HepG2 (cell line): ENCODE results near the gene DHX58. TPM values are rescaled to one million over a fixed set of nuclear protein-coding genes. Genes with fewer than 3 reads are reported as not detected.
A peak's percentile ranks its signal among the peaks of the same experiment; 100 is the strongest.

ENCODE experiments used
- ARID4A ChIP-seq: sonication (generic); formaldehyde crosslinking; IDR thresholded peaks from 2 replicates; pipeline ENCODE4 v1.5.0; 2020; ENCODE audit warnings: mild to moderate bottlenecking, missing genetic modification reagents, borderline replicate concordance
- CEBPB ChIP-seq: IDR thresholded peaks from 2 replicates; pipeline ENCODE4 v1.6.1; 2011; ENCODE audit warnings: low read depth, low read length, improper control_type of control experiment, borderline replicate concordance
- FOXA3 ChIP-seq: IDR thresholded peaks from 2 replicates; pipeline ENCODE4 v1.6.1; 2016; ENCODE audit warnings: missing genetic modification reagents, missing compliant biosample characterization
- FOXK1 ChIP-seq: sonication (generic); formaldehyde crosslinking; IDR thresholded peaks from 2 replicates; pipeline ENCODE4 v1.4.0; 2020; ENCODE audit warnings: low read depth, missing genetic modification reagents, borderline replicate concordance
- GABPA ChIP-seq, 2 experiments: IDR thresholded peaks; 2 replicates each; pipeline ENCODE4 v1.6.1; 2011 to 2016; ENCODE audit warnings: low read depth in 2 of 2, low read length in 1 of 2, missing biosample characterization in 1 of 2, missing genetic modification characterization in 1 of 2
- HMGXB4 ChIP-seq, 2 experiments: sonication (generic) in 1 of 2; formaldehyde crosslinking in 1 of 2; IDR thresholded peaks; 2 replicates each; pipeline versions ENCODE4 v1.4.0 to v1.6.1; 2018 to 2020; ENCODE audit warnings: missing genetic modification reagents in 2 of 2, borderline replicate concordance in 1 of 2, low read depth in 1 of 2, mild to moderate bottlenecking in 1 of 2, missing biosample characterization in 1 of 2
- KMT2A ChIP-seq: sonication (generic); formaldehyde crosslinking; IDR thresholded peaks from 2 replicates; pipeline ENCODE4 v1.4.0; 2020; ENCODE audit warnings: missing genetic modification reagents
- MIXL1 ChIP-seq: IDR thresholded peaks from 2 replicates; pipeline ENCODE4 v1.6.1; 2016
- MNT ChIP-seq: fragments of 450-650 bp; IDR thresholded peaks from 2 replicates; pipeline ENCODE4 v1.6.1; 2016
- PHF5A ChIP-seq: IDR thresholded peaks from one replicate; pipeline ENCODE4 v1.6.1; 2018; ENCODE audit warnings: low read depth, missing genetic modification reagents; ENCODE audit not compliant: unreplicated experiment
- PREB ChIP-seq: sonication (generic); formaldehyde crosslinking; IDR thresholded peaks from 2 replicates; pipeline ENCODE4 v1.4.0; 2020; ENCODE audit warnings: missing genetic modification reagents
- RELA ChIP-seq: sonication (generic); formaldehyde crosslinking; IDR thresholded peaks from 2 replicates; pipeline ENCODE4 v1.4.0; 2020; ENCODE audit warnings: missing genetic modification reagents
- SMAD3 ChIP-seq: sonication (generic); formaldehyde crosslinking; IDR thresholded peaks from 2 replicates; pipeline ENCODE4 v1.4.0; 2020; ENCODE audit warnings: missing genetic modification reagents
- TOE1 ChIP-seq: sonication (generic); formaldehyde crosslinking; IDR thresholded peaks from 2 replicates; pipeline ENCODE4 v1.4.0; 2020; ENCODE audit warnings: mild to moderate bottlenecking, missing genetic modification reagents
- ZFP91 ChIP-seq: sonication (generic); formaldehyde crosslinking; IDR thresholded peaks from 2 replicates; pipeline ENCODE4 v1.9.0; 2022; ENCODE audit warnings: missing genetic modification reagents, mild to moderate bottlenecking, borderline replicate concordance
- polyA plus RNA-seq, 8 experiments: library from polyadenylated mRNA; depleted of rRNA in 3 of 8; stranded (reverse) in 7 of 8; unstranded in 1 of 8; fragments of >200 nt; fragmentation: Illumina TruSeq in 4 of 8; extraction: Trizol in 4 of 8; gene quantifications; 2 replicates each; pipeline versions ENCODE4 v1.2.1 to v1.2.3, GENCODE V29; 2011 to 2016; ENCODE audit warnings: low read depth in 4 of 8, missing spikeins in 1 of 8, mixed read lengths in 1 of 8; ENCODE audit not compliant: insufficient read depth in 1 of 8
- total RNA-seq, 5 experiments: library from RNA; depleted of rRNA; stranded (reverse); fragments of >200 nt; fragmentation: Illumina TruSeq; extraction: Trizol; gene quantifications; 2 replicates each; pipeline ENCODE4 v1.2.3, GENCODE V29; 2016; ENCODE audit warnings: low read depth in 1 of 5

Gene DHX58
- total and polyA plus RNA-seq, 2 of the 13 experiments (the other 11 are each of a cell fraction or from before 2014, with no cell fraction given) = 6.7 to 7.8 TPM

- TF ChIP-seq ZFP91 (peak; percentile 25; the same call in 1 of the 2 replicates), KMT2A (CRISPR knock-in tag) (0 out of 2 replicates have a peak, but pooled peaks have one; percentile 30), FOXK1 (CRISPR knock-in tag) (peak; percentile 68; the same call in 1 of the 2 replicates), SMAD3 (0 out of 2 replicates have a peak, but pooled peaks have one; percentile 31), ARID4A (0 out of 2 replicates have a peak, but pooled peaks have one; percentile 41), TOE1 (no peak), PREB (CRISPR knock-in tag) (no peak), PHF5A (CRISPR knock-in tag) (peak; percentile 22), RELA (CRISPR knock-in tag) (0 out of 2 replicates have a peak, but pooled peaks have one; percentile 76), CEBPB (peak; percentile 36; the same call in 1 of the 2 replicates), MNT (no peak), MIXL1 (CRISPR knock-in tag) (peak; percentile 48; the same call in 1 of the 2 replicates), FOXA3 (peak; percentile 81), GABPA (IDR thresholded peaks at IDR 0.05; ENCODE audit: low read depth, low read length) (no peak), GABPA (CRISPR knock-in tag; IDR thresholded peaks at IDR 0.05; ENCODE audit: low read depth) (no peak), HMGXB4 (CRISPR knock-in tag; IDR thresholded peaks at IDR 0.05; ENCODE audit: borderline replicate concordance in 1 of 2, low read depth in 1 of 2) (peak; percentile 24 to 55; a peak in 1 of 4 replicates)
These were observed 4.3 kb upstream of the DHX58 start (continued) for GRCh38 chr17:42116705-42117396.
